Measurements from ENCODE around the gene PPT2.
A peak's percentile ranks its signal among the peaks of the same experiment; 100 is the strongest.
"Not testable (repeated sequence)": the region's sequence is repeated elsewhere in the genome, so short reads cannot be mapped to it uniquely, and the experiment has no call there.

The PPT2 gene

GRCh38 chr6:32123681-32124080, 30.3 kb upstream of the PPT2 start:
- in situ Hi-C loops (cut with MboI; ENCODE audit: low pct_unique_long_range_greater_than_20kb, low sequenced_read_pairs): no loop called here
- DNase-seq: no peak

DNA sequence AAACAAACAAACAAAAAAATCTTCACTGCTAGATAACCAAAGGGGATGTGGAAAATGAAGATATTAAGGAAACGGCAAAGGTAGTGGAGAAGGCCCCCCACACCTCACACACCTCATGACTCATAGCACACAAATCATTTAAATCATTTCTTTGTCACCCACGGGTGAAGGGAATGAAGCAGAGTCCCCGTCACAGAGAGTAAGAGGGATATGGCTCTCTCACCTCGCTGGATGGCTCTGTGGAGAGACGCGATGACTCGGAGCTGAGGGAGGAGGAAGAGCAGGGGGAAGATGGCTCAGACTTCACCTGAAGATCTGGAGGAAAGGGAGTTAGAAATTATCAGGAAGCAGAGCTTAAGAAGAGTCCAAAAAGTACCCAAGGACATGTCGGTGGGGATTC, 27.1 kb upstream of the PPT2 start:
- in situ Hi-C loops (cut with MboI; ENCODE audit: low pct_unique_long_range_greater_than_20kb, low sequenced_read_pairs): no loop called here
- DNase-seq: no peak

DNA sequence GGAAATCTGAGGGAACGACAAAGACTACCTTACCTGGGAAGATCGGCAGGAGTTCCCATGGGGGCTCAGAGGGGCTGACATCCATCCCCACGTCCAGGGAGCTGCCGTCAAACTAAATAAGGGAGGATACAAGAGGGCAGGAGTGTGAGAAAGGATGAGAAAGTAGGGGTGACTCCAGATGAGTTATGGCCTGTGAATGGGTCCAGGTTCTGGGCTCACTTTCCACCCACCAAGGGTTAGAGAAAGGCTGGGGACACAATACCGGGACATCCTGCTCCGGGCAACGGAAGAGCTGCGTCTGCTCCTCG, 26.6 kb upstream of the PPT2 start:
- in situ Hi-C loops (cut with MboI; ENCODE audit: low pct_unique_long_range_greater_than_20kb, low sequenced_read_pairs): no loop called here
- no peak for DNase-seq

GRCh38 chr6:32127717-32128592, 26.0 kb upstream of the PPT2 start, which contains the start of gene ATF6B:
TSS of gene ATF6B (minus strand) at chr6:32128246. CDS start at chr6:32128207, 39 bp downstream.
- in situ Hi-C loops (cut with MboI; ENCODE audit: low pct_unique_long_range_greater_than_20kb, low sequenced_read_pairs): no loop called here
- DNase-seq: peak; percentile 96

DNA sequence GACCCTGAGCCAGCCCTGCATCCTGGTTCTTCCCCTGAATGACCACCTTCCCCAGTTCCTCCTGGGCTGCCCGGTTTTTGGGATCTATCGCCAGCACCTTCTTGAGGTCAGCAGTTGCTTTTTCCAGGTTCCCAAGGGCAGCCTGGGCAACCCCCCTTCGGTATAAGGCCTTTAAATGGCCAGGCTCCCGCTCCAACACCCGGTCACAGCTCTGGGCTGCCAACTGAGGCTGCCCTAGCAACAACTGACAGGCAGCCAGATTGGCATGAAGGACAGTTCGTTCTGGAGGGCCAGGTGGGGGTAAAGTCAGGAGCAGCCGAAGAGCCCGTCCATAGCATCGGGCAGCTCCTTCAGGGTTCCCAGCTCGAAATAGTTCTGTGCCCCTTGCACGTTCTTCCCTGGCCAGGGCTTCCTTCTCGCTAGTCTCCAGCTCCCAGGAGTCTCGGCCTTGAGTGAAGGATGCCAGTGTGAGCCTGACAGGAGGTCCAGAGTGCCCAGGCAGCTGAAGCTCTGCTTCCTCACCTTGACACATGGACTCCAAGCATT, 25.1 kb upstream of the PPT2 start:
- in situ Hi-C loops (cut with MboI; ENCODE audit: low pct_unique_long_range_greater_than_20kb, low sequenced_read_pairs): no loop called here
- DNase-seq: no peak

DNA sequence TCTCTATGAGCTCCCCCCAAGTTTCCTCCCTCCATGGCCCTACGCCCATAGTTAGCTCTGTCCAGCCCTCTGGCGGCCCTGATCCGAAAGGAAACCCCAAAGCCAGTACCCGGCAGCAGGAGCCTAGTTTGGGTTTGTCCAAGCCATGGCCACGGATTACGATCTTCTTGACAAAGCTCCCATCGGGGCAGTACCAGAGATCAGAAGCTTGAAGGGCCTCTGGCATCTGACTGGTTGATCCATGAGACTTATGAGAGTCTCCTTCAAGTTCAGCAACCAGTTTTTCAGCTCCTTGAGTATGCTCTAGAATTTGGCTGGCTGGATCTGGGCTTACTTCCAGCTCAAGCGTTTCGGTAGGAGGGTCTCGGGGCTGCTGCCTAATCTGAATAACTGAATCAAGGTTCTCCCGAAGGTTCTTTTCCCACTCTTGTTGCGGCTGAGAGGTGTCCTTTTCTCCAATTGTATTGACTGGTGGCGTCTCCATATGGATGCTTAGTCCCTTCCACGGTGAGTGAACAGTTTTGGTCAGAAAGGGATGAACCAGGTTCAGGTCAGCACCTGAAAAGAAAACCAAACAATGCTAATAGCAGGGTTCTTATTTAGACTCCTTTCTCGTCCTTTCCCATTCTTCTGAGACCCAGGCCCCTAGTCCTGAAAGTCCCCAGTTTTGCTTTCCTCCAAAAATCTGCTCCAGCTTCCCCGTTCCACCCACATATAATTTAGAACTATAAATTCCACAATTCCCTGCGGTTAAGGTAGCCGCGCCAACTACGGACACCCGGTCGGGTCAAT, 24.4 kb upstream of the PPT2 start:
- in situ Hi-C loops (cut with MboI; ENCODE audit: low pct_unique_long_range_greater_than_20kb, low sequenced_read_pairs): no loop called here
- no peak for DNase-seq

DNA sequence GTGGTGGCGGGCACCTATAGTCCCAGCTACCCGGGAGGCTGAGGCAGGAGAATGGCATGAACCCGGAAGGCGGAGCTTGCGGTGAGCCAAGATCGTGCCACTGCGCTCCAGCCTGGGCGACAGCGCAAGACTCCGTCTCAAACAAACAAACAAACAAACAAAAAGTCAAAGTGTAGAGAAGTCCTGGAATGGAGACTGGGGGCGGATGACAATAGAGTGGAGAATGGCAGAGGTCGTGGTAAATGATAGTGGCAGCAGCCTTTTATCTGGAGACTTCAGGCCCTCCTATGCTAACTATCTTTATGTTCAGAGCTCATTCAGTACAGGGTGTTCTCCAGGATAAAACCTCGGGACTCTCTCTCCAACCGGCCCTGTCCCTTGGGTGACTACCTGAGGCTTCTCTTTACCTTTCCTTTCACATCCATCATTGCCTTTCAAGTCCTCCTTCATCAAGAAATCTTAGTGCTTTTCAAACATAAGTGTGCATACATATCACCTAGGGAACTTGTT, 22.4 kb upstream of the PPT2 start:
- in situ Hi-C loops (cut with MboI; ENCODE audit: low pct_unique_long_range_greater_than_20kb, low sequenced_read_pairs): no loop called here
- DNase-seq: no peak

DNA sequence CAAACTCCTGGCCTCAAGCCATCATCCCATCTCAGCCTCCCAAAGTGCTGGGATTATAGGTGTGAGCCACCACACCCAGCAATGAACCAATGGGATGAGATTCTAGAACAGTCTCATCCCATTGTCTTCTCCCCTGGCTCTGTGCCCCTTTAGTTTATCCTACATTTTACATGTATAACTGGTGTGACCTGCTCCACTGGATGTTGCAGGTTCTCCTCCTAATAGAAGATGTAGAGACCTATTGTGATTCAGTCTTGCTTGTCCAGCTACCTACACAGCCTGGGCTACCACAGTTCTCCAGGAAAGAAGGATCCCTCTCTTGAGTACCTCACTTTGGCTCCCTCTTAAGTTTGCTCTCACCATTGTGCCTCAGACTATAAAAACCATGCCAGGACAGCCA, 21.8 kb upstream of the PPT2 start:
- in situ Hi-C loops (cut with MboI; ENCODE audit: low pct_unique_long_range_greater_than_20kb, low sequenced_read_pairs): no loop called here
- DNase-seq: no peak

DNA sequence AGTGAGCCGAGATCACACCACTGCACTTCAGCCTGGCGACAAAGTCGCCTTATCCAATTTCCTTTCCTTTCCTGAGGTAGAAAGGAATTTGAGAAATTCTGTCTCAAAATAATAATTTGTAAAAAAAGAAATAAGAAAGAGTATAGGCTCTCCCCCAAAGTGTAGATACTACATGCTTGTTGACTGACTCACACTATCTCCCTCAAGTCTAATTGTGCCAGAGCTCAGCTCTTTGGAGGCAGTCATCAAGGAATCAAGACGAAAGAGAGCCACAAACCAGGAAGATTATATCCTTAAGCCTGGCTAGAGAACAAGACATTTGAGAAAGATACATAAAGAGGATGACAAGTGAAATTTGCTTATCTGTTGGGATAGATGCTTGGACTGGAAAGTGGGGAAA, 20.2 kb upstream of the PPT2 start:
- in situ Hi-C loops (cut with MboI; ENCODE audit: low pct_unique_long_range_greater_than_20kb, low sequenced_read_pairs): no loop called here
- DNase-seq: no peak

DNA sequence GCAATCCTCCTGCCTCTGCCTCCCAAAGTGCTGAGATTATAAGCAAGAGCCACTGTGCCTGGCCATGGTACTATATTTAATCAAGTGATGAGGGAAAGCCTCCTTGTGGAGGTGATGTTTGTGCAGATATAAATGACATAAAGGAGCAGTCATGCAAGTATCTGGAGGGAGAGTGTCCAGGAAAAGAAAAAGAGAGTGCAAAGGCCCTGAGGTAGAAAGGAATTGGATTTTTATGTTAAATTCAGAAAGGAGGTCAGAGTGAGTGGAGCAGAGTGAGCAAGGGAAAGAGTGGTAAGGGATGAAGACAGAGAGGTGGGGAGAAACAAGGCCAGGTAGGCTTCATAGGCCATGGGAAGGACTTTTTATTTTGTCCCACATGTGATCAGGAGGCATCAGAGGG, 16.5 kb upstream of the PPT2 start:
- in situ Hi-C loops (cut with MboI; ENCODE audit: low pct_unique_long_range_greater_than_20kb, low sequenced_read_pairs): no loop called here

GRCh38 chr6:32139590-32139989, 14.4 kb upstream of the PPT2 start:
- in situ Hi-C loops (cut with MboI; ENCODE audit: low pct_unique_long_range_greater_than_20kb, low sequenced_read_pairs): no loop called here
- no peak for DNase-seq

More for the DNA sequence above, 16.5 kb upstream of the PPT2 start:
- no peak for DNase-seq

DNA sequence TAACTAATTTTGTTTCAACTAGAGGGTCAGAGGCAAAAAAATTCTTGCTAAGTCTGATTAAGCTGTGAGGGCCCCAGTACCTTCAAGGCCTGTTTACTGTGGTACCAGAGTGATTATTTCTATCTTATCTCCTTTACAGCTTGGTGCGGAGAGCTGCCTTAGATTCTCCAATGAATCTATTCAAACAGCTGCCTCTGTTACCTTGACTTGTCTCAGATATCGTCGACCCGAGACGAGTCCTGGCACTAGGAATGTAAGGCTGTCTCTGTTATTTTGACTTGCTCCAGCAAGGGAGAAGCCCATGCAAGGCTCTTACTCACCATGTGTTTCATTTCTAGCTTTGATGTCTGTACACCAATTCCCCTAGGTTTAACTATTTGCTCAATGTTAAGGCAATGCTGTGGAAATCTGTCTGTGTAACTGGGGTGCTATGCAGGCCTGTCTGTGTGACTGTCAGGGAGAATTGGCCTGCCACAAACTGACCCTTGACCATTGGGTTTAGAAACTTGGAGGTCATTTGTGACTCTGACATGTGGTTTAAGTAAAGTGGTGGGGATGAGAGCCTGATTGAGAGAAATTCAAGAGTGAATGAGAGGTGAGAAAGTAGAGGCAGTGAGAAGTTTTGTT, 13.4 kb upstream of the PPT2 start:
- in situ Hi-C loops (cut with MboI; ENCODE audit: low pct_unique_long_range_greater_than_20kb, low sequenced_read_pairs): no loop called here

GRCh38 chr6:32144238-32144637, 9.7 kb upstream of the PPT2 start:
- in situ Hi-C loops (cut with MboI; ENCODE audit: low pct_unique_long_range_greater_than_20kb, low sequenced_read_pairs); DNase-seq: not testable (repeated sequence)

More for the DNA sequence above, 13.4 kb upstream of the PPT2 start:
- no peak for DNase-seq

DNA sequence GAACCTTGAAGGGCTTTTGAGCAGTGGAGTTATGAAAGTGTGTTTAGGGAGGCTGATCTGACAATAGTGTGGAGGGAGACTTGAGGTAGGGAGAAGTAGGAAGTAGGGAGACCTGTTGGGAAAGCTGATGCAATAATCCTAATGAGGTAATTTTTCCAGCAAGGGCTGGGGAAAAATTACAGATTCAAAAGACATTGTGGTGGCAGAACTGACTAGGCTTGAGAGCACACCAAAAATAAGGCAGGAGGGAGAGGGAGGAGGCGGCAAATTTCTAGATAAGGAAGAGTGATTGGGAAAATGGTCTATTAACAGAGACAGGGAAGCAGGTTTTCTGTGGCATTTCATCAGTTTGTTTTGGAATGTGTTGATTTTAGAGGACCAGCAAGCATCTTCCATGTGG, 7.7 kb upstream of the PPT2 start:
- in situ Hi-C loops (cut with MboI; ENCODE audit: low pct_unique_long_range_greater_than_20kb, low sequenced_read_pairs): no loop called here
- no peak for DNase-seq

DNA sequence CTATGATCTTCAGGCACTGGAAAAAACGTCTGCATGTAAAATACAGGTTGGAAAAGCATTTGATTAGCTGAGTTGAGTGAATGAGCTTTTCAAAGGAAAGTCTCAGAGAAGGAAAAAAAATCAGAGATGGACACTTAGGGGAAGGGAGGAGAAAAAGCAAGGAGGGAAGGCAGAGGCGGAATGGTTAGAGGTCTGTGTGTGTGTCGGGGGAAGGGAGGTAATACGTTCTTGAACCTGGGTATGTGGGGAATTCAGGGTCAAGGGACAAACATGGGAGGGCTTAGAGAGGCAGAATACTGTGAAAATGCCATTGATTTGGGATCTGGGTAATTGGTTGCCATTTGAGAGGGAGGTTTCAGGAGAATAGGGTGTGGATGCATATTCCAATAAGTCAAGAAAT, 7.3 kb upstream of the PPT2 start:
- in situ Hi-C loops (cut with MboI; ENCODE audit: low pct_unique_long_range_greater_than_20kb, low sequenced_read_pairs): no loop called here
- DNase-seq: no peak

GRCh38 chr6:32147401-32148132, 6.4 kb upstream of the PPT2 start:
- in situ Hi-C loops (cut with MboI; ENCODE audit: low pct_unique_long_range_greater_than_20kb, low sequenced_read_pairs): no loop called here
- no peak for DNase-seq

- in situ Hi-C loops (cut with MboI; ENCODE audit: low pct_unique_long_range_greater_than_20kb, low sequenced_read_pairs): no loop called here
- no peak for DNase-seq
These were observed 5.5 kb upstream of the PPT2 start for GRCh38 chr6:32148289-32149091.

DNA sequence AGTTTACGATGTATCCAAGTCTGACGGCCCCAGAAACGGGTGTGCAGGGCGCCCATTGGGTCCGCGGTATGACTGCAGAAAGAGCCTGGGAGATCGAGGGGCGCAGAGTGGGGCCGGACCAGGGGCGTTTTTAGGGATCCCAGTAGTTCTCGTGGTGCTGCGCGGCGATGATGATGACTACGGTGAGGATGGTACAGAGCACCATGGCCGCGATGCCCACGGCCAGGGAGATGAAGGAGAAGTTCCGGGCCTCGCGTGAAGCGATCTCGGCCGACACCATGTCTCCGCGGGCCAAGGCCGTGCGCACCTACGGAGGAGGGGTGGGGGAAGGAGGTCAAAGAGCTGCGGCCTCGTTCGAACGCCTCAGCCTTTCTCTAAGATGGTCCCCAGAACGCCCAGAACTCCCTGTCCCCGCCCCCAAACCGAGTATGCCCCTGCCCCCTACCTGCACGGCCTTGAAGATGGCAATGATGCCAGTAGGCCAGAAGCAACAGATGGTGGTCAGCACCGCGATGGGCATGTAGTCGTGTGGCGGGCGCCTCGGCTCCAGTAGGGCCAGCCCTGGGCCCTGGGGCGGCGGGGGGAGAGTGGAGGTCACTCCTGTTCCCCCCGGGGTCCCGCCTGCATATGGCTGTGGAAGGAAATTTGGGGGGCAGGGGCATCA, 4.7 kb upstream of the PPT2 start:
- no peak for DNase-seq
- in situ Hi-C loops (cut with MboI; ENCODE audit: low pct_unique_long_range_greater_than_20kb, low sequenced_read_pairs): no loop called here
